ENCODE data around the gene PEX3. TPM values are rescaled to one million over a fixed set of nuclear protein-coding genes. Genes with fewer than 3 reads are reported as not detected.

The PEX3 gene
- total and polyA plus RNA-seq, 2 experiments from 2014 or later = 13.8 to 19.4 TPM

DNA sequence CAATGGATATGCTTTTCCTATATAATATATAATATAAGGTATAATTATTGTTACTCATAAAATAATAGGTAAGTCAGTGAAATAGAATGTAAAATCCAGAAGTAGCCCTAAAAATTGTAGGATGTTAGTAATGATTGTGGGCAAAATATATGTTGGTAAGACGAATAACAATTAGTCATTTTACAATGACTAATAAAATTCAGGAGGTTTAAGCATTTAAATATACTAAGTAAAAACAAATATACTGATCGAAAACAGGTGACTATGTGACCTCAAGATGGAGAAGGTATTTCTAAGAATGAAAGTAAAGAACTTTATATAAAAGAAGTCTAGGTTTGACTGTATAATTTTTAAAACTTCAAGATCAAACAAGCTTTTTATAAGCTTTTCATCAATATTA lies 32.0 kb downstream of the PEX3 start:
- Mint-ChIP-seq H3K27me3 (ENCODE audit: insufficient read depth, low read depth, poor library complexity) (no peaks in the 10 kb centered on the region), H3K27ac (no peak overlapping the region), H3K36me3 (ENCODE audit: low read depth) (no peaks in the 10 kb centered on the region), H3K4me1 (no peaks in the 10 kb centered on the region), H3K9me3 (no peaks in the 10 kb centered on the region), H3K4me3 (no peak overlapping the region)
- Histone ChIP-seq H3K4me3 (no peak overlapping the region), H3K79me2 (replicated peaks; ENCODE audit: insufficient read depth) (no peaks in the 10 kb centered on the region), H4K20me1 (replicated peaks; ENCODE audit: insufficient read depth) (no peaks in the 10 kb centered on the region), H3F3A (replicated peaks; ENCODE audit: low read depth) (no peaks in the 10 kb centered on the region), H3K36me3 (ENCODE audit: insufficient read depth) (no peaks in the 10 kb centered on the region), H3K27ac (ENCODE audit: low read depth) (no peak overlapping the region), H3K27me3 (ENCODE audit: insufficient read depth) (no peaks in the 10 kb centered on the region), H2AFZ (no peak overlapping the region), H3K9me2 (ENCODE audit: insufficient read depth) (no peaks in the 10 kb centered on the region), H3K4me1 (ENCODE audit: insufficient read depth) (no peaks in the 10 kb centered on the region), H3K4me2 (no peak overlapping the region)
- DNase-seq (ENCODE audit: low spot score) (no peak), ATAC-seq (no peak)
- TF ChIP-seq, protein P1, sequence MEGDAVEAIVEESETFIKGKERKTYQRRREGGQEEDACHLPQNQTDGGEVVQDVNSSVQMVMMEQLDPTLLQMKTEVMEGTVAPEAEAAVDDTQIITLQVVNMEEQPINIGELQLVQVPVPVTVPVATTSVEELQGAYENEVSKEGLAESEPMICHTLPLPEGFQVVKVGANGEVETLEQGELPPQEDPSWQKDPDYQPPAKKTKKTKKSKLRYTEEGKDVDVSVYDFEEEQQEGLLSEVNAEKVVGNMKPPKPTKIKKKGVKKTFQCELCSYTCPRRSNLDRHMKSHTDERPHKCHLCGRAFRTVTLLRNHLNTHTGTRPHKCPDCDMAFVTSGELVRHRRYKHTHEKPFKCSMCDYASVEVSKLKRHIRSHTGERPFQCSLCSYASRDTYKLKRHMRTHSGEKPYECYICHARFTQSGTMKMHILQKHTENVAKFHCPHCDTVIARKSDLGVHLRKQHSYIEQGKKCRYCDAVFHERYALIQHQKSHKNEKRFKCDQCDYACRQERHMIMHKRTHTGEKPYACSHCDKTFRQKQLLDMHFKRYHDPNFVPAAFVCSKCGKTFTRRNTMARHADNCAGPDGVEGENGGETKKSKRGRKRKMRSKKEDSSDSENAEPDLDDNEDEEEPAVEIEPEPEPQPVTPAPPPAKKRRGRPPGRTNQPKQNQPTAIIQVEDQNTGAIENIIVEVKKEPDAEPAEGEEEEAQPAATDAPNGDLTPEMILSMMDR (conservative IDR thresholded peaks at IDR 0.05; ENCODE audit: low read depth in 2 of 2) = no peak
- TF ChIP-seq NANOG (IDR thresholded peaks at IDR 0.05; ENCODE audit: borderline replicate concordance) (no peak), ZNF331 (CRISPR knock-in tag; IDR thresholded peaks at IDR 0.05; ENCODE audit: low read depth) (no peak), POLR2AphosphoS5 (IDR thresholded peaks at IDR 0.05; ENCODE audit: low read depth) (no peak), STAT1 (IDR thresholded peaks at IDR 0.05; ENCODE audit: unreplicated experiment) (no peak), ZNF114 (CRISPR knock-in tag; IDR thresholded peaks at IDR 0.05) (no peak)

DNA sequence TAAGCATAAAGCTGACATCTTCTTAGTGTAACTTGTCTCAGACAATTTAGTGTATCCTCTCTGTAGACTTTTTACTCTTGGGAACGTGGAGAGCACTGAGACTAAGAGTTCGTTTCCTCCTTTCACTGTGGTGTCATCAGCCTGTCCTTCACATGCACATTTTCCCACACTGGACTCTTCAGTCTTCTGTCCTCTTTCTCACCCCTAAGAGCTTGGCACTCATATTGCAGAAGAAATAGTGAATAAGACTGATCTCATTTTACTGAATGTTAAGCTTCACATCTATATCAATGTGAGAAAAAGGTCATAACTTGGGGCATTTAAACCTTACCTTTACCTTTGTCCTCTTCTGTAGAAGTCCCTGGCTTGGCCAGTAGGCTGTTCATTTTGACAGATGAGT lies 35.4 kb downstream of the PEX3 start:
- H3K27ac ChIP-seq (ENCODE audit: low read depth) = no peak overlapping the region
- H2AFZ ChIP-seq = no peak overlapping the region
- no peak overlapping the region for H3K27ac Mint-ChIP-seq
- no peaks in the 10 kb centered on the region for H3K27me3 Mint-ChIP-seq (ENCODE audit: insufficient read depth, low read depth, poor library complexity)
- no peaks in the 10 kb centered on the region for H4K20me1 ChIP-seq (replicated peaks; ENCODE audit: insufficient read depth)
- H3F3A ChIP-seq (replicated peaks; ENCODE audit: low read depth) = no peaks in the 10 kb centered on the region
- H3K9me2 ChIP-seq (ENCODE audit: insufficient read depth) = no peaks in the 10 kb centered on the region
- no peaks in the 10 kb centered on the region for H3K9me3 Mint-ChIP-seq
- no peak for DNase-seq (ENCODE audit: low spot score)
- no peaks in the 10 kb centered on the region for H3K36me3 Mint-ChIP-seq (ENCODE audit: low read depth)
- no peak overlapping the region for H3K4me3 ChIP-seq
- no peaks in the 10 kb centered on the region for H3K4me1 Mint-ChIP-seq
- H3K36me3 ChIP-seq (ENCODE audit: insufficient read depth) = no peaks in the 10 kb centered on the region
- no peaks in the 10 kb centered on the region for H3K27me3 ChIP-seq (ENCODE audit: insufficient read depth)
- no peak for ATAC-seq
- H3K4me1 ChIP-seq (ENCODE audit: insufficient read depth) = no peaks in the 10 kb centered on the region
- no peaks in the 10 kb centered on the region for H3K79me2 ChIP-seq (replicated peaks; ENCODE audit: insufficient read depth)
- H3K4me3 Mint-ChIP-seq = no peak overlapping the region
- no peak overlapping the region for H3K4me2 ChIP-seq
- TF ChIP-seq POLR2AphosphoS5 (IDR thresholded peaks at IDR 0.05; ENCODE audit: low read depth) (no peak), EZH2phosphoT487 (IDR thresholded peaks at IDR 0.05; ENCODE audit: unreplicated experiment) (no peak), ZNF114 (CRISPR knock-in tag; IDR thresholded peaks at IDR 0.05) (no peak), NANOG (IDR thresholded peaks at IDR 0.05; ENCODE audit: borderline replicate concordance) (no peak), EZH2 (IDR thresholded peaks at IDR 0.05; ENCODE audit: low read depth, unreplicated experiment) (no peak), CREB1 (CRISPR knock-in tag; IDR thresholded peaks at IDR 0.05; ENCODE audit: low read depth) (no peak), ZNF331 (CRISPR knock-in tag; IDR thresholded peaks at IDR 0.05; ENCODE audit: low read depth) (no peak)
- TF ChIP-seq, protein P2, sequence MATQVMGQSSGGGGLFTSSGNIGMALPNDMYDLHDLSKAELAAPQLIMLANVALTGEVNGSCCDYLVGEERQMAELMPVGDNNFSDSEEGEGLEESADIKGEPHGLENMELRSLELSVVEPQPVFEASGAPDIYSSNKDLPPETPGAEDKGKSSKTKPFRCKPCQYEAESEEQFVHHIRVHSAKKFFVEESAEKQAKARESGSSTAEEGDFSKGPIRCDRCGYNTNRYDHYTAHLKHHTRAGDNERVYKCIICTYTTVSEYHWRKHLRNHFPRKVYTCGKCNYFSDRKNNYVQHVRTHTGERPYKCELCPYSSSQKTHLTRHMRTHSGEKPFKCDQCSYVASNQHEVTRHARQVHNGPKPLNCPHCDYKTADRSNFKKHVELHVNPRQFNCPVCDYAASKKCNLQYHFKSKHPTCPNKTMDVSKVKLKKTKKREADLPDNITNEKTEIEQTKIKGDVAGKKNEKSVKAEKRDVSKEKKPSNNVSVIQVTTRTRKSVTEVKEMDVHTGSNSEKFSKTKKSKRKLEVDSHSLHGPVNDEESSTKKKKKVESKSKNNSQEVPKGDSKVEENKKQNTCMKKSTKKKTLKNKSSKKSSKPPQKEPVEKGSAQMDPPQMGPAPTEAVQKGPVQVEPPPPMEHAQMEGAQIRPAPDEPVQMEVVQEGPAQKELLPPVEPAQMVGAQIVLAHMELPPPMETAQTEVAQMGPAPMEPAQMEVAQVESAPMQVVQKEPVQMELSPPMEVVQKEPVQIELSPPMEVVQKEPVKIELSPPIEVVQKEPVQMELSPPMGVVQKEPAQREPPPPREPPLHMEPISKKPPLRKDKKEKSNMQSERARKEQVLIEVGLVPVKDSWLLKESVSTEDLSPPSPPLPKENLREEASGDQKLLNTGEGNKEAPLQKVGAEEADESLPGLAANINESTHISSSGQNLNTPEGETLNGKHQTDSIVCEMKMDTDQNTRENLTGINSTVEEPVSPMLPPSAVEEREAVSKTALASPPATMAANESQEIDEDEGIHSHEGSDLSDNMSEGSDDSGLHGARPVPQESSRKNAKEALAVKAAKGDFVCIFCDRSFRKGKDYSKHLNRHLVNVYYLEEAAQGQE (IDR thresholded peaks at IDR 0.05; ENCODE audit: unreplicated experiment) = no peak
- TF ChIP-seq, protein P3, sequence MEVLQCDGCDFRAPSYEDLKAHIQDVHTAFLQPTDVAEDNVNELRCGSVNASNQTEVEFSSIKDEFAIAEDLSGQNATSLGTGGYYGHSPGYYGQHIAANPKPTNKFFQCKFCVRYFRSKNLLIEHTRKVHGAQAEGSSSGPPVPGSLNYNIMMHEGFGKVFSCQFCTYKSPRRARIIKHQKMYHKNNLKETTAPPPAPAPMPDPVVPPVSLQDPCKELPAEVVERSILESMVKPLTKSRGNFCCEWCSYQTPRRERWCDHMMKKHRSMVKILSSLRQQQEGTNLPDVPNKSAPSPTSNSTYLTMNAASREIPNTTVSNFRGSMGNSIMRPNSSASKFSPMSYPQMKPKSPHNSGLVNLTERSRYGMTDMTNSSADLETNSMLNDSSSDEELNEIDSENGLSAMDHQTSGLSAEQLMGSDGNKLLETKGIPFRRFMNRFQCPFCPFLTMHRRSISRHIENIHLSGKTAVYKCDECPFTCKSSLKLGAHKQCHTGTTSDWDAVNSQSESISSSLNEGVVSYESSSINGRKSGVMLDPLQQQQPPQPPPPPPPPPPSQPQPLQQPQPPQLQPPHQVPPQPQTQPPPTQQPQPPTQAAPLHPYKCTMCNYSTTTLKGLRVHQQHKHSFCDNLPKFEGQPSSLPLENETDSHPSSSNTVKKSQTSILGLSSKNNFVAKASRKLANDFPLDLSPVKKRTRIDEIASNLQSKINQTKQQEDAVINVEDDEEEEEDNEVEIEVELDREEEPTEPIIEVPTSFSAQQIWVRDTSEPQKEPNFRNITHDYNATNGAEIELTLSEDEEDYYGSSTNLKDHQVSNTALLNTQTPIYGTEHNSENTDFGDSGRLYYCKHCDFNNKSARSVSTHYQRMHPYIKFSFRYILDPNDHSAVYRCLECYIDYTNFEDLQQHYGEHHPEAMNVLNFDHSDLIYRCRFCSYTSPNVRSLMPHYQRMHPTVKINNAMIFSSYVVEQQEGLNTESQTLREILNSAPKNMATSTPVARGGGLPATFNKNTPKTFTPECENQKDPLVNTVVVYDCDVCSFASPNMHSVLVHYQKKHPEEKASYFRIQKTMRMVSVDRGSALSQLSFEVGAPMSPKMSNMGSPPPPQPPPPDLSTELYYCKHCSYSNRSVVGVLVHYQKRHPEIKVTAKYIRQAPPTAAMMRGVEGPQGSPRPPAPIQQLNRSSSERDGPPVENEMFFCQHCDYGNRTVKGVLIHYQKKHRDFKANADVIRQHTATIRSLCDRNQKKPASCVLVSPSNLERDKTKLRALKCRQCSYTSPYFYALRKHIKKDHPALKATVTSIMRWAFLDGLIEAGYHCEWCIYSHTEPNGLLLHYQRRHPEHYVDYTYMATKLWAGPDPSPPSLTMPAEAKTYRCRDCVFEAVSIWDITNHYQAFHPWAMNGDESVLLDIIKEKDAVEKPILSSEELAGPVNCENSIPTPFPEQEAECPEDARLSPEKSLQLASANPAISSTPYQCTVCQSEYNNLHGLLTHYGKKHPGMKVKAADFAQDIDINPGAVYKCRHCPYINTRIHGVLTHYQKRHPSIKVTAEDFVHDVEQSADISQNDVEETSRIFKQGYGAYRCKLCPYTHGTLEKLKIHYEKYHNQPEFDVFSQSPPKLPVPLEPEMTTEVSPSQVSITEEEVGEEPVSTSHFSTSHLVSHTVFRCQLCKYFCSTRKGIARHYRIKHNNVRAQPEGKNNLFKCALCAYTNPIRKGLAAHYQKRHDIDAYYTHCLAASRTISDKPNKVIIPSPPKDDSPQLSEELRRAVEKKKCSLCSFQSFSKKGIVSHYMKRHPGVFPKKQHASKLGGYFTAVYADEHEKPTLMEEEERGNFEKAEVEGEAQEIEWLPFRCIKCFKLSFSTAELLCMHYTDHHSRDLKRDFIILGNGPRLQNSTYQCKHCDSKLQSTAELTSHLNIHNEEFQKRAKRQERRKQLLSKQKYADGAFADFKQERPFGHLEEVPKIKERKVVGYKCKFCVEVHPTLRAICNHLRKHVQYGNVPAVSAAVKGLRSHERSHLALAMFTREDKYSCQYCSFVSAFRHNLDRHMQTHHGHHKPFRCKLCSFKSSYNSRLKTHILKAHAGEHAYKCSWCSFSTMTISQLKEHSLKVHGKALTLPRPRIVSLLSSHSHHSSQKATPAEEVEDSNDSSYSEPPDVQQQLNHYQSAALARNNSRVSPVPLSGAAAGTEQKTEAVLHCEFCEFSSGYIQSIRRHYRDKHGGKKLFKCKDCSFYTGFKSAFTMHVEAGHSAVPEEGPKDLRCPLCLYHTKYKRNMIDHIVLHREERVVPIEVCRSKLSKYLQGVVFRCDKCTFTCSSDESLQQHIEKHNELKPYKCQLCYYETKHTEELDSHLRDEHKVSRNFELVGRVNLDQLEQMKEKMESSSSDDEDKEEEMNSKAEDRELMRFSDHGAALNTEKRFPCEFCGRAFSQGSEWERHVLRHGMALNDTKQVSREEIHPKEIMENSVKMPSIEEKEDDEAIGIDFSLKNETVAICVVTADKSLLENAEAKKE (CRISPR knock-in tag; IDR thresholded peaks at IDR 0.05) = no peak
